Parietal lobe (tissue), 1 donor: Measurements from ENCODE around the gene GPR141. TPM values are rescaled to one million over a fixed set of nuclear protein-coding genes. Genes with fewer than 3 reads are reported as not detected.

ENCODE experiments used
- total RNA-seq: library from RNA; depleted of rRNA; stranded (reverse); fragments of >200 nt; gene quantifications from one replicate; pipeline ENCODE4 v1.2.3, GENCODE V29; 2014

GPR141 gene, protein sequence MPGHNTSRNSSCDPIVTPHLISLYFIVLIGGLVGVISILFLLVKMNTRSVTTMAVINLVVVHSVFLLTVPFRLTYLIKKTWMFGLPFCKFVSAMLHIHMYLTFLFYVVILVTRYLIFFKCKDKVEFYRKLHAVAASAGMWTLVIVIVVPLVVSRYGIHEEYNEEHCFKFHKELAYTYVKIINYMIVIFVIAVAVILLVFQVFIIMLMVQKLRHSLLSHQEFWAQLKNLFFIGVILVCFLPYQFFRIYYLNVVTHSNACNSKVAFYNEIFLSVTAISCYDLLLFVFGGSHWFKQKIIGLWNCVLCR
- not detected for total RNA-seq

DNA sequence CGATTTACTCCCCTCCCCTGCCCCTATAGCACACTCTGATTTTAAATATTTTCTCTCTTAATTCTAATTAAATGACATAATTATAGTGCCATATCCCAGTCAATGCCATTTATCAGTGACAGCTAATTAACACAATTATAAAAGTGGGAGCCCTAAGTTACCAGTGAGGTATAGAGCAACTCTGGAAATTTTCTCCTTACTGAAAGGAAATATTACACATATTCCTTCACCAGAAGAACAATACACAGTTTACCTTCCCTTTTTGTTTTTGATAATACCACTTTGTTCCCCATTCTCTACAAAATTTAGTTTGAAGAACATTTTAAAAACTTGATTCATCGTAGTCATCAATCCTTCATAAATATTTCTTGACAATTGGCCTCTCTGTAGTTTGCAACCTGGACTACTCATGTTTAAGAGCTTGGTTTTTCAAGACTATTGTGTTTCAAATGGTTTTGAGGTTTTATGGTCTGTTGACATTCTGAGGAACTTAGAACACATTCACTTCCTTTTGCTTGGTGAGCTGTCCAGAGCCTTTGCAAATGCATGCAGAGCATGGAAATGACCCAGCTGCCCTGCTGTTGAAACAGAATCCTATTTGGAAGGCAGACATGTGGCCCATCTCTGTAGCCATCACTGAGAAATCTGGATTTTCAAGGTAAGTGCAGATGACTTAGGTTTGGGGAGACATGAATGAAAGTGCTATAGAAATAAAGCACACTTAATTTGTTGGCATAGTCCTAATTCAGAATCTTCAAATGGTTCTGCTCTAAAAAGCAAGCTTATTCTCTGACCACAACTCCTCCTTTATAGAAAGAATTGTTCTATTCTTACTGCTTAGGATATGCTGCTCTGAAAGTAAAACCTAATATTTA, at the start of gene GPR141:
TSS of gene GPR141 (plus strand) at position 521 of the 875 bp plus-strand sequence. CDS start 56,628 bp downstream, outside the sequence.

Other genes with a start within 250 kb of the GPR141 start
- 145 TPM for gene ELMO1, start 234.9 kb upstream of the GPR141 start, total RNA-seq
- gene NME8, start 164.8 kb downstream of the GPR141 start, total RNA-seq, result not detected
- 1.6 TPM for gene SFRP4, start 233.1 kb downstream of the GPR141 start, total RNA-seq
- 13.8 TPM for gene EPDR1, start 236.9 kb downstream of the GPR141 start, total RNA-seq